Fibroblast of pulmonary artery (primary cell): Measurements from ENCODE around the gene KIF16B.

Experiments used
- DNase-seq: peaks from one replicate; pipeline ENCODE4 v3.0.0-alpha.2; 2010; ENCODE audit warnings: low read depth
- H3K4me3 ChIP-seq: replicated peaks from 2 replicates; pipeline ENCODE4 v1.5.1; 2011; ENCODE audit warnings: low read depth, mild to moderate bottlenecking, control low read depth, low read length, moderate library complexity
- TF ChIP-seq, protein P1 (sequence below): IDR thresholded peaks from 2 replicates; pipeline ENCODE4 v1.5.1; 2011; ENCODE audit warnings: mild to moderate bottlenecking, control low read depth, low read length, inconsistent platforms; ENCODE audit errors: missing control alignments

KIF16B gene

DNA sequence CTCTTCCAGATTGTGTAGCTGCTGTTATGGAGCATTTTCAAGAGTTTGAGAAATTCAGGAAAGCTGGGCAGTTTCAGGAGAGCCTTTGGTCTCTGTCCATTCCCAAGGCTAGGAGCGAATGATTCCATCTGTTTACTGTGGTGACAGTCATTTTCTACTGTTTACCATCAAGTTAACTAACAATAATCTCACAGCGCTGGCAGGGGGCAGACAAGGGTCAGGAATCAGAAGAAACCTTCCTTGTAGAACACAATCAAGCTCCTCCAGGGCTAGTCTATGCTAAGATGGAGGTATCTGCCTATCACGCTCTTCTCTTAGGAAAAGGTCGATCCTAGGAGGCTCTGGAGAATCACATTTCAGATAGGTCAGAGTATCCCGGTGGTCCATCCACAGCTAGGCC is 293.9 kb downstream of the KIF16B start:
- TF ChIP-seq, protein P1, sequence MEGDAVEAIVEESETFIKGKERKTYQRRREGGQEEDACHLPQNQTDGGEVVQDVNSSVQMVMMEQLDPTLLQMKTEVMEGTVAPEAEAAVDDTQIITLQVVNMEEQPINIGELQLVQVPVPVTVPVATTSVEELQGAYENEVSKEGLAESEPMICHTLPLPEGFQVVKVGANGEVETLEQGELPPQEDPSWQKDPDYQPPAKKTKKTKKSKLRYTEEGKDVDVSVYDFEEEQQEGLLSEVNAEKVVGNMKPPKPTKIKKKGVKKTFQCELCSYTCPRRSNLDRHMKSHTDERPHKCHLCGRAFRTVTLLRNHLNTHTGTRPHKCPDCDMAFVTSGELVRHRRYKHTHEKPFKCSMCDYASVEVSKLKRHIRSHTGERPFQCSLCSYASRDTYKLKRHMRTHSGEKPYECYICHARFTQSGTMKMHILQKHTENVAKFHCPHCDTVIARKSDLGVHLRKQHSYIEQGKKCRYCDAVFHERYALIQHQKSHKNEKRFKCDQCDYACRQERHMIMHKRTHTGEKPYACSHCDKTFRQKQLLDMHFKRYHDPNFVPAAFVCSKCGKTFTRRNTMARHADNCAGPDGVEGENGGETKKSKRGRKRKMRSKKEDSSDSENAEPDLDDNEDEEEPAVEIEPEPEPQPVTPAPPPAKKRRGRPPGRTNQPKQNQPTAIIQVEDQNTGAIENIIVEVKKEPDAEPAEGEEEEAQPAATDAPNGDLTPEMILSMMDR: no peak
- no peak for DNase-seq
- no peak overlapping the region for H3K4me3 ChIP-seq

DNA sequence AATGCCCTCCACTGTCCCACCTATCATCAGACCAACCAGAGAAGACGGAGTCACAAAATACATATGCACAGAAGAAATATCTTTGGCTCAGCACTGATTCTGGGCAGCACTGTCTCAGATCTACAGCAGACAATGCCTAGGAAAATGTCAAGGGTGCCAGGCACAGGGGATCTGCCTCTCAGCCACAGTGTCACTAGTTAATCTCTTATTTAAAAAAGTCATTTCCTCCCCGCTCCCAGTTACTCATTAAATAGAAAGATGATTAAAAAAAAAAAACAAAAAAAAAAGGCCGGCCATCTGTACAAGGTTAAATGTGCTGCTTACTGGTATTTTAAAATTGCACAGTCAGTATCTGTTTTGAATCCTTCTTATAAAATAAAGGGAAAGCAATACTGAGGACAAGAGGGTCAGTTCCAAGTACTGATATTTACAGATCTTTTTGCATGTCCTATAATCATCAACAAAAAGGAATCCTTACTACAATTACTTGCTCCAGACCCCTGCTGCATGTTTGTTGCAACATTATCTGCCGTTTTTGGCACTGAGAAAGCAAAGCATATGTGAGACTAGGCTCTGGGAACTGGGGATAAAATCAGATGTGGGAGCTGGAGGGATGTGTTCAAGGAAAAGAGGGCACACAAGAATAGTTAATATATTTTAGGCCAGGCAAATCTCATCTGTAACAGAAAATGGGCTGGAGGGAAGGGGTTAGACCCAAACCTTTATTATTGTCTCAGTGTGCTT is 299.3 kb downstream of the KIF16B start:
- no peak for DNase-seq
- no peak overlapping the region for H3K4me3 ChIP-seq
- TF ChIP-seq, protein P1: no peak

DNA sequence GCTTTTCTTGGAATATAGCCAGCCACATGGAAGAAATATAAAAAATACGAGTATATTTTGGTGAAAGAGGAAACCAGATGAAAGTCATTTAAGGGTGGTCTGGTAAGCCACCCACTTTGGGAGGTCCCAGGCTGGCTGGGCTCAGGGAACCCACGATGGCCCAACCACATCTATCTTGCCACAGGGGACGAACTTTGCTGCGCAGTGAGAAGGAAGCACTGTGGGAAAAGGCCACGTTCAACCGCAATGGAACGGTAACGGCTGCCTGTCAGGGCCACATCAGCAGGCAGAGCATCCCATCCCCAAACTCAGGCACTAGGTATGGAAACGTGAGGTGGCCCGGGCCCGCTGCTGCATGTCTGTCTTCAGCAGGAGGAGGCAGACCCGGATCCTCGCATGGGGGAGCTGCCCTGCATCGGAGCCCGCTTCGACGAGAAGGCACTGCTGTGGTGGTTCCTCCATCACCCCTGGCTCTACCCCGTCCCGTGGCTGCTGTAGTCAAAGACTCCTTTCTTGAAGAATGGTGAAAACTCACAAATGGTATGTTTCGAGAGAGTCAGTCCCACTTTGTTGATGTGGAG is 300.4 kb downstream of the KIF16B start:
- DNase-seq: no peak

DNA sequence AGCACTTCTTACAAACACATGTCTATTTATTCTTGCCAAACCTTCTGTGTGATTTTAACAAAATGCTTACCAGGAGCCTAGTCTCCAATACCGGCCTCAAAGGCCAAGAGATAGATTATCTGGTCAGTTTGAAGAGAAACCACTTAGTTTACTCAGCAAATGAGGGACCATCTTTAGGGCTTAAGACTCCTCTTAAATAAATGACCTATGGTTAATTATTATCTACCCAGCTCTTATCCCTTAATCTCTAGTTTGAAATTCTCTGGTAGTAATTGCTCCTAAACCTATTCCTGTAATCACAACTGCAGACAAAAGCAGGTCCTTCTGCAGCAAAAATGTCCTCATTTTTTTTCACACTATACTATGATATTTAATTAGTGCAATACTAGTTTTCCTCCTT is 301.8 kb downstream of the KIF16B start:
- TF ChIP-seq, protein P1: no peak

More for the DNA sequence above, 300.4 kb downstream of the KIF16B start:
- TF ChIP-seq, protein P1: no peak
- no peak overlapping the region for H3K4me3 ChIP-seq

DNA sequence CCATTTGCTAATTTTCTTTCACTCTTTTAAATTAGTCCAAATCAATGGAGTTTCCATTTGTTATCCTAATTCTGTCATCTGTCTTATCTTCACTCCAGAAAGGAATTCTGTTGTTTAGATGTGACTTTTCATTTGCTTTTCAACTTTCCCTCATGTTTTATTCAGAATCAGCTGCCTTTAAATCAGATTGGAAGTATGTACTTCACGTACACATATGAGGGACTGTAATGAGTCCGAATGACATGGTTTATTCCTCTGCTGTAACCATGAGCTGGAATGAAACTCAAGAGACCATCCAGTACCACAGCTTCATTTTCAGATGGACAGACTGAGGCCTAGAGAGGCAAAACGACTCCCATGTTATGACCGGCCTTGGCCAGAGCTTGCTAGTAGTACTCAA is 302.3 kb downstream of the KIF16B start:
- DNase-seq: no peak
- TF ChIP-seq, protein P1: no peak
- H3K4me3 ChIP-seq: no peak overlapping the region

More for the DNA sequence above, 301.8 kb downstream of the KIF16B start:
- no peak overlapping the region for H3K4me3 ChIP-seq
- no peak for DNase-seq

DNA sequence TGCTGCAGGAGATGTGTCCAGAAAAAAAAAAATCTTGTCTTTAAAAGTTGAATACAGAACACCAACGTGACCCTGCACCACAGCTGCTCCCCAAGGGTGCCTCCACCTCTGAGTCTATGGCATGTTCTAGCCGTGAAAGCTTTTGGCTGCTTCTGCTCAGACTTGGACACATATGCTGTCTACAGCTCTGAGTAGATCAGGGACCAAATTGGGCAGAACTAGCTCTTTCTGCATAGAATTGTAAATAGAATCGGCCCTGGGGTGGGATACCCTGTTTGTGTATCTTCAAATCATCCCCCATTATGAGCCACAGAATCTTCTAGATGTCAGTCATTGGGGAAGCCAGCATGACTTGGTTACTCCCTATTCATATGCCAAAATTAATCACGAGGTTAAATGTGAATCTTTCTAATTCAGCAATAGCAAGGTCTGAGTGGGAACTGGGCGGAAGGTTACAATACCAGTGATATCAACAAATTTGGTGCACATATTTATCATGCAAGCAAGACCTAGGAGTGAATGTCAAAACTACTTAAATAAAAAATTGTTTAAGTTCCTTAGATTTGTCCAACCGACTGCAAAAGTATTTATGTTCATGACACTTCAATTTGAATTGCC is 302.8 kb downstream of the KIF16B start:
- H3K4me3 ChIP-seq: no peak overlapping the region
- no peak for DNase-seq
- TF ChIP-seq, protein P1: no peak

DNA sequence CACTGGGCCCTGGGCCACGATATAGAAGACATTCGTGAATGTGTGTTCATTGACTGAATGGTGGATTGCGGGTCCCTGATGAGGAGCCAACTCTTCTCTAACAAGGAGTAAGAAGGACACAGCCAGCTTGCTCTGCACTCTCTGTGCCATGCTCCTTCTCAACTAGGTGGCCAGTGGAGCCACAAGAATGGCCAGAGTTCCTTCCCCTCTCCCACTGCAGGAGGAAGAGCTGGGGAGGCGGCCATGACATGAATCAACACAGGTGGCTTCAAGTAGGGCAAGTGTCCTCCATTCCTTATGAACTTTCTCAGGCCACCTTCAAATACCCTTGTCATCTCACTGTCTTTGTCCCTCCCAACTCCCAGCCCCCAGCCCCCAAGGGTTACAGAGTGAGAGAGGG is 305.7 kb downstream of the KIF16B start:
- DNase-seq: no peak
- H3K4me3 ChIP-seq: no peak overlapping the region
- TF ChIP-seq, protein P1: no peak
